ENCODE data around the gene FRAS1. TPM values are rescaled to one million over a fixed set of nuclear protein-coding genes. Genes with fewer than 3 reads are reported as not detected.

The FRAS1 gene
- total RNA-seq, 2 donors from 2014 or later = 2.0 to 7.1 TPM

DNA sequence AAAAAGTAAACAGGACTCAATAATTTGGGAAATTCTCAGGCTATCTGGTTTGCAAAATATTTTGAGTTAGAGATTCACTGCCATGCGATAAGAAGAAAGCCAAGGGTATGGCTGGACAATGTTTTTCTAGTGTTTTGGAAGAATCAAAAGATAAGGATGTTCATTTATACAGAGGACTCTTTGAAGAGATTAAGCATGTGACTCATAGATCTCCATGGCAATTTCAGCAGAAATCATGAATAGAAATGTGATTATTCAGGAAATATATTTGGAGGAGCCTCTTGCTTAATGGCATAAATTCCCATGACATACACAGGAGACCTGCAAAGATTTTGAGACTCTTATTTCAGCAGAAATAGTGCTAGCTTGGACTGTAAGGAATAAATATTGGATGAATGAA lies 16.7 kb upstream of the FRAS1 start:
- Histone ChIP-seq H3K27ac (no peak overlapping the region), H3K36me3 (no peaks in the 10 kb centered on the region), H3K27me3 (replicated peaks; ENCODE audit: insufficient read depth) (no peaks in the 10 kb centered on the region), H3K9me3 (no peaks in the 10 kb centered on the region), H3K4me1 (ENCODE audit: control insufficient read depth in 1 of 2, low read depth in 2 of 2) (no peaks in the 10 kb centered on the region), H3K4me3 (no peak overlapping the region)
- ATAC-seq (ENCODE audit: insufficient number of reproducible peaks, low FRiP score, low read depth) (no peak), DNase-seq (ENCODE audit: low spot score) (no peak)
- TF ChIP-seq, protein P1, sequence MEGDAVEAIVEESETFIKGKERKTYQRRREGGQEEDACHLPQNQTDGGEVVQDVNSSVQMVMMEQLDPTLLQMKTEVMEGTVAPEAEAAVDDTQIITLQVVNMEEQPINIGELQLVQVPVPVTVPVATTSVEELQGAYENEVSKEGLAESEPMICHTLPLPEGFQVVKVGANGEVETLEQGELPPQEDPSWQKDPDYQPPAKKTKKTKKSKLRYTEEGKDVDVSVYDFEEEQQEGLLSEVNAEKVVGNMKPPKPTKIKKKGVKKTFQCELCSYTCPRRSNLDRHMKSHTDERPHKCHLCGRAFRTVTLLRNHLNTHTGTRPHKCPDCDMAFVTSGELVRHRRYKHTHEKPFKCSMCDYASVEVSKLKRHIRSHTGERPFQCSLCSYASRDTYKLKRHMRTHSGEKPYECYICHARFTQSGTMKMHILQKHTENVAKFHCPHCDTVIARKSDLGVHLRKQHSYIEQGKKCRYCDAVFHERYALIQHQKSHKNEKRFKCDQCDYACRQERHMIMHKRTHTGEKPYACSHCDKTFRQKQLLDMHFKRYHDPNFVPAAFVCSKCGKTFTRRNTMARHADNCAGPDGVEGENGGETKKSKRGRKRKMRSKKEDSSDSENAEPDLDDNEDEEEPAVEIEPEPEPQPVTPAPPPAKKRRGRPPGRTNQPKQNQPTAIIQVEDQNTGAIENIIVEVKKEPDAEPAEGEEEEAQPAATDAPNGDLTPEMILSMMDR (IDR thresholded peaks at IDR 0.05) = no peak

DNA sequence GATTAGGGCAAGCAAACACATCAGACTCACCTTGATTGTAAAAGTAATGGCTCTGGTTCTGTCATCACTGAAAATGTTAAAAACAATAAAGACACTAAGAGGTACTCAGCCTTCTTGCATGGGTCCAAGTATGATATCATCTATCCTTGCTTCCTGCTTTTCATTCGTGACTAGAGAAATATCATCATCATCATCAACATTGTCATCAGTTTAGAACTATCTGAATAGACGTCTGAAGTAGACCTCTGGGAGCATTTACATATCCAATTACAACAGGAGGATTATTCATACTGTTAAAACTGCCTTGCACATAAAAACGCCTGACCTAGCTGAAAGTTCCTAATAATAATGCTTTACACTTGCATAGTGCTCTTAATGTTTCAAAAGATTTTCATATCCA lies 9.8 kb upstream of the FRAS1 start:
- Histone ChIP-seq H3K4me1 (ENCODE audit: control insufficient read depth in 1 of 2, low read depth in 2 of 2) (no peaks in the 10 kb centered on the region), H3K9me3 (no peaks in the 10 kb centered on the region), H3K4me3 (no peak overlapping the region), H3K27ac (no peak overlapping the region), H3K36me3 (no peaks in the 10 kb centered on the region), H3K27me3 (replicated peaks; ENCODE audit: insufficient read depth) (no peaks in the 10 kb centered on the region)
- DNase-seq (ENCODE audit: low spot score) (no peak), ATAC-seq (ENCODE audit: insufficient number of reproducible peaks, low FRiP score, low read depth) (no peak)
- TF ChIP-seq, protein P1 (IDR thresholded peaks at IDR 0.05) = no peak

DNA sequence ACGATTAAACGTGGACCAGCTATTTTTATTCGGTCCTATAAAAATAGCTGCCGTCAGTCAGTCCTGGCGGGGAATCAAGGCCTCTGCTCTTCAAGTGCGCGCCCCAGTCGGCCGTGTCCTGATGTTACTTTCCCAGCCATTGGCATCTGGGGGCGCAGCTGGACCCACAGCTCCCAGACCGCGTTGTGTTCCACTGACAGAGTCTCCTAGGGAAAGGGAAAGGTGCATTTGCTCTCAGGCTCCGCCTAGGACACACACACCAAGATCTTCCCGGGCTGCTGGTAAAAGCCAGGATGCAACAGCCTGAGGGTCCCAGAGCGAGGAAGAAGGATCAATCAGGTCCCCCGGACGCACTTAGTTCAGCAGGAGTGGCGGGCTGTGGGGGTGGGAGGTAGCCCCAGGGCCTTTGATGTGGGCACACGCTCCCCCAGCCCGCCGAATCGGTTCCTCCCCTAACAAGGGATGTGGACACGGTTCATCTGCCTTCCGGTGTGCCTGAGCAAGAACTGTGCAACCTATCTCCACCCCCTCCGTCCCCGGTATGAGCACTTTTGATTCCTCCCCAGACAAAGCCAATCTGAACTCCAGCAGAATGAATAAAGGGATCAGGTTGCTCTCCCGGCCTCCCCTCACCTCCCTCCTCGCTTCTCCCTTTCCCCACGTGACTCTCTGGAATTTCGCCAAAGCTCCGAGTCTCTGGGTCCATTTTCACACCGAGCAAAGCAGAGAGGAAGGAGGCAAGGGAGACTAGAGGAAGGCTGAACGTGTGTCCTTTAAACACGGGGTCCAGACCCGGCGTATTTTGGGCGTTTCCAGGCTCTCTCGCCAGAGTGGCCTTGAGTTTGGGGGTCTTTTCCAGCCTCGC lies 626 bp upstream of the FRAS1 start:
- H3K4me1 ChIP-seq (ENCODE audit: control insufficient read depth in 1 of 2, low read depth in 2 of 2) = peaks cover 3 to 12% of the 10 kb centered on the region in 2 donors
- peak overlapping the region; percentile 40 to 77 for H3K27ac ChIP-seq
- no peaks in the 10 kb centered on the region for H3K9me3 ChIP-seq
- DNase-seq (ENCODE audit: low spot score) (peak; percentile 43), ATAC-seq (ENCODE audit: insufficient number of reproducible peaks, low FRiP score, low read depth) (peak; percentile 46)
- no peaks in the 10 kb centered on the region for H3K36me3 ChIP-seq
- TF ChIP-seq, protein P1 (IDR thresholded peaks at IDR 0.05) = no peak
- H3K4me3 ChIP-seq = peak overlapping the region; percentile 78
- no peaks in the 10 kb centered on the region for H3K27me3 ChIP-seq (replicated peaks; ENCODE audit: insufficient read depth)

DNA sequence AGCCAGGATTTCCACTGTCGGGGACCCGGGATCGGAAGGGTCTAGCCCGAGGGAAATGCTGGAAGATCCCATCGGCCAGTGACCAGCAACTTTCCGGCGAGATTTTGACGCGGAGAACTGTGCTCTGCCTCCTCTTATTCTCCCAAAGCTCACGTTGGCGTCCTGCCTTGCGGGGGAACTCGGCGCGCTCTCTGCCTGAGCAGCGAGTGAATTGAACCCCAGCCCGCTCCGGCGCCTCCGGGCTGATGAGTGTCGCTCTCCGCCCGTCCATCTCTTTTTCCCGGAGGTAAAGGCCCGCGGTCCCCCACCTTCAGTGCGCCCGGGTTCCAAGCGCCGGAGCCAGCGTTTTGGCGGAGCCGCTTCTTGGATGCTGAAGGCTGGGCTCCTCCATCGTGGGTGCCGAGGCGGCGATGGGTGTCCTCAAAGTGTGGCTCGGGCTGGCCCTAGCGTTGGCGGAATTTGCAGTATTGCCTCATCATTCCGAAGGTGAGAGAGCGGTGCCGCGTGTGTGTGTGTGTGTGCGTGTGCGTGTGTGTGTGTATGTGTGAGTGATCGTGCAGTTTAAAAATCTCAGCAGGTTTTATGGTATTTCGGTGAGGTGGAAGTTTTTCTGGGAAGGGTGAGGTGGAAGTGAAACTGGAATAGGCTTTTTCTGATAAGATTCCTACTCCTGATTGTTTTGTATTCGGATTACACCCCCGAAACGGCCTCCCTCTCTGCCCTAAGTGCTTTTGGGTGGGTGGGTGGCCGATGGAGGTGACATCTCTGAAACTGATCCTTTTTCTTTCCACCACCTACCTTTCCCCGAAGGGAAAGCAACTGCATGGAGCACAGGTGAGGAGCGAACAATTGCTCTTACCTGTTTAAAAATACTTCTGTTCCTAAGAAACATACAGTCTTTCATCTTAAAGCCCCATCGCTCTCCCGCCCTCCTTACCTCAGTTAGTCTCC lies 752 bp downstream of the FRAS1 start:
- Histone ChIP-seq H3K4me3 (peak overlapping the region; percentile 78), H3K4me1 (ENCODE audit: control insufficient read depth in 1 of 2, low read depth in 2 of 2) (peaks cover 3 to 12% of the 10 kb centered on the region in 2 donors), H3K27ac (peak overlapping the region; percentile 40 to 77), H3K27me3 (replicated peaks; ENCODE audit: insufficient read depth) (no peaks in the 10 kb centered on the region), H3K9me3 (no peaks in the 10 kb centered on the region), H3K36me3 (no peaks in the 10 kb centered on the region)
- TF ChIP-seq, protein P1 (IDR thresholded peaks at IDR 0.05) = no peak
- no peak for DNase-seq (ENCODE audit: low spot score)
- ATAC-seq (ENCODE audit: insufficient number of reproducible peaks, low FRiP score, low read depth) = no peak

Data from thoracic aorta (tissue), 2 donors.